Lower leg skin (tissue), 4 donors: Measurements from ENCODE around the gene ABHD17A. TPM values are rescaled to one million over a fixed set of nuclear protein-coding genes. Genes with fewer than 3 reads are reported as not detected.

Experiments used
- DNase-seq, 2 donors: peaks; one replicate each; pipeline ENCODE4 v3.0.0-alpha.2; 2019; ENCODE audit warnings: low spot score in 2 of 2
- H3K4me3 ChIP-seq: fragments of 200-600 bp; sonication (generic); 2 replicates; pipeline ENCODE4 v1.5.1; 2017; ENCODE audit warnings: mild to moderate bottlenecking, low read depth; ENCODE audit not compliant: poor library complexity, severe bottlenecking
- POLR2A ChIP-seq, 2 donors: fragments of 450-650 bp; IDR thresholded peaks; one replicate each; pipeline ENCODE4 v1.6.1; 2016 to 2017; ENCODE audit warnings: antibody characterized with exemption in 2 of 2, mild to moderate bottlenecking in 1 of 2, moderate library complexity in 1 of 2
- WGBS, 2 donors: methylation state at CpG; one replicate each; pipeline ENCODE4 v1.1.5; 2018; 5-methylcytosine and 5-hydroxymethylcytosine counted together
- intact Hi-C: fragments of 100-400 bp; cut with DNase I; formaldehyde crosslinking; loops from one replicate; pipeline ENCODE4 v1.15.0; 2023; ENCODE audit warnings: low total_unique reads
- total RNA-seq, 4 donors: library from RNA; depleted of rRNA; stranded (reverse); fragments of >200 nt; gene quantifications; one replicate each; pipeline ENCODE4 v1.1.0, GENCODE V29; 2016
- TF ChIP-seq, protein P1 (sequence below), 3 donors: fragments of 450-650 bp; IDR thresholded peaks; one replicate each; pipeline ENCODE4 v1.5.1; 2016; ENCODE audit warnings: antibody characterized with exemption in 3 of 3, mild to moderate bottlenecking in 3 of 3, moderate library complexity in 2 of 3

Gene ABHD17A
- total RNA-seq, 4 donors from 2014 or later, result 154 to 201 (median 186) TPM

DNA sequence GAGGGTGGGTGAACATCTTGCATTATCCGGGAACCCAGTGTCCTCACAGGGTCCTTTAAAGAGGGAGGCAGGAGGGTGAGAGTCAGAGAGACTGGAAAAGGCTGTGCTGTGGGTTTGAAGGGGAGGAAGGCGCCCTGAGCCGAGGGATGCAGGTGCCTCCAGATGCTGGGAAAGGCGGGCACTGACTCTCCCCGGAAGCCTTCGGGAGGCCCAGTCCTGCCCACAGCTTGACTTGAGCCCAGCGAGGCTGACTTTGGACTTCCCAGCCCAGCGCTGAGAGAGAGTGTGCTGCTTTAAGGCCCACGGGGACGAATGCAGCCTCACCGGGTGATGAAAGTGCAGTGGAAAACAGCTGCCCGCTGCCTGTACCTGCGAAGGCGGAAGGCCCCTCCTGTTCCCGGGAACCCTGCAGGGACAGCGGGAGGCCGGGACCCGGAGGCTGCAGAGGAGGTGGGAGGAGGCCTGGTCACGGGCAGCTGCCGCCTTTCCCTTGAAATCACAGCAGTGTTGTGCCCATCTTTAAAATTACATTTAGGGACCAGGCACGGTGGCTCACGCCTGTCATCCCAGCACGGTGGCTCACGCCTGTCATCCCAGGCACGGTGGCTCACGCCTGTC is 53.1 kb downstream of the ABHD17A start:
- H3K4me3 ChIP-seq, result no peak overlapping the region
- intact Hi-C loops, result no loop called here
- DNase-seq, result no peak
- no peak for TF ChIP-seq POLR2A (IDR thresholded peaks at IDR 0.05)
- TF ChIP-seq, protein P1, sequence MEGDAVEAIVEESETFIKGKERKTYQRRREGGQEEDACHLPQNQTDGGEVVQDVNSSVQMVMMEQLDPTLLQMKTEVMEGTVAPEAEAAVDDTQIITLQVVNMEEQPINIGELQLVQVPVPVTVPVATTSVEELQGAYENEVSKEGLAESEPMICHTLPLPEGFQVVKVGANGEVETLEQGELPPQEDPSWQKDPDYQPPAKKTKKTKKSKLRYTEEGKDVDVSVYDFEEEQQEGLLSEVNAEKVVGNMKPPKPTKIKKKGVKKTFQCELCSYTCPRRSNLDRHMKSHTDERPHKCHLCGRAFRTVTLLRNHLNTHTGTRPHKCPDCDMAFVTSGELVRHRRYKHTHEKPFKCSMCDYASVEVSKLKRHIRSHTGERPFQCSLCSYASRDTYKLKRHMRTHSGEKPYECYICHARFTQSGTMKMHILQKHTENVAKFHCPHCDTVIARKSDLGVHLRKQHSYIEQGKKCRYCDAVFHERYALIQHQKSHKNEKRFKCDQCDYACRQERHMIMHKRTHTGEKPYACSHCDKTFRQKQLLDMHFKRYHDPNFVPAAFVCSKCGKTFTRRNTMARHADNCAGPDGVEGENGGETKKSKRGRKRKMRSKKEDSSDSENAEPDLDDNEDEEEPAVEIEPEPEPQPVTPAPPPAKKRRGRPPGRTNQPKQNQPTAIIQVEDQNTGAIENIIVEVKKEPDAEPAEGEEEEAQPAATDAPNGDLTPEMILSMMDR (IDR thresholded peaks at IDR 0.05), result no peak
- whole genome bisulfite sequencing, 2 donors, result 83 to 88% methylated on average over 23 to 24 of the region's 26 CpGs

DNA sequence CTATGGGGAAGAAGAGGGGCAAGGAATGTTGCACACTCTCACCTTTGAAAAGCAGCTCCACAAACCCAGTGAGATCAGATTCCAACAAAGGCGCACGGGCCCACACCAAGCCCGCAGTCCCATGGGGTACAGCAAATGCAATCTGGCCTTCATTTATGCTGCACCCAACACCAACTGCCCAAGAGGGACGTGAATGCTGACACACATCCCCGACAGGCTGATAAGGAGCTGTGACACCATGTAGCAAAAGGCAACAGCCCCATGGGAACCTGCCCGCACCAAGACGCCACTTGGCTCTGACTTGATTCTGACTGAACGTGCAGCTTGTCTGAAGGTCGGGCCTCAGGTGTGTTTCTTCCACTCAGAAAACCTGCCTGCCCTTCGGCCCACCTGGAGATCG is 54.3 kb downstream of the ABHD17A start:
- intact Hi-C loops, result no loop called here
- DNase-seq, result no peak
- no peak for TF ChIP-seq POLR2A (IDR thresholded peaks at IDR 0.05)
- TF ChIP-seq, protein P1 (IDR thresholded peaks at IDR 0.05), result no peak
- WGBS, 2 donors, result 87 to 92% methylated on average over 9 to 11 of the region's 11 CpGs
- H3K4me3 ChIP-seq, result no peak overlapping the region

DNA sequence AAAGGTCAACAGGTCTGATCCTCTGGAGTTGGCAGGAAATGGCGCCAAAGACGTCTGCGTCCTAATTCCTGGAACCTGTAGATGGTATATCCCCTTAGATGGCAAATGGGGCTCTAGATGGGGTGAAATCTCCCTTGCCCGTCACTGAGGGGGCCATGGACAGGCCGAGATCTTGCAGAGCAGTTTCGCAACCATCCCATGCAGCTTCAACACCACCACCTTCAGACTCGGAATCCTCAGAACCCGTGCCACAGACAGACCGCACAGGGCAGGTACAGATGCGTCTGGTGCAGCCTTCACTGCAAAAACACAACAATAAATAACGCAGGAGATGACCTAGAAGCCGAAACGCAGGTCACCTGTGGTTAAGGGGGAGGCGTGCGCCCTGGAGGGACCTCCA is 54.7 kb downstream of the ABHD17A start:
- no peak for DNase-seq
- WGBS, 2 donors, result 81 to 92% methylated on average over 15 of the region's 15 CpGs
- intact Hi-C loops, result no loop called here
- H3K4me3 ChIP-seq, result no peak overlapping the region
- TF ChIP-seq, protein P1 (IDR thresholded peaks at IDR 0.05), result no peak
- no peak for TF ChIP-seq POLR2A (IDR thresholded peaks at IDR 0.05)

DNA sequence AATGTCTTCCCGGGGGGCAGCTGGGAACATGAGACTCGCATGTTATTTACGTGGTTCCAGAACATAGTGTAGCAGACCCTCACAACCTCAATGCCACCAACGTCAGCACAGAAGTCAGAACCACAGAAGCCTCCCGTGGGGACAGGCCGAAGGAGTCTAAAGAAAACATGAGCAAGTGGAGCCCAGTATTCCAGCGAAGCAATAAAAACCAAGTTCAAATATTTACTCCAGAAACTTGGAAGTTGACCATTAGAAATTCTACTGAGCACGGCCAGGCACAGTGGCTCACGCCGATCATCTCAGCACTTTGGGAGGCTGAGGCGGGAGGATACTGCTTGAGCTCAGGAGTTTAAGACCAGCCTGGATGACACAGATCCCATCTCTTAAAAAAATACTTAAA is 55.3 kb downstream of the ABHD17A start:
- WGBS, 2 donors, result 90 to 94% methylated on average over 11 of the region's 11 CpGs
- no peak for DNase-seq
- intact Hi-C loops, result no loop called here
- H3K4me3 ChIP-seq, result no peak overlapping the region
- TF ChIP-seq, protein P1 (IDR thresholded peaks at IDR 0.05), result no peak
- TF ChIP-seq POLR2A (IDR thresholded peaks at IDR 0.05), result no peak

DNA sequence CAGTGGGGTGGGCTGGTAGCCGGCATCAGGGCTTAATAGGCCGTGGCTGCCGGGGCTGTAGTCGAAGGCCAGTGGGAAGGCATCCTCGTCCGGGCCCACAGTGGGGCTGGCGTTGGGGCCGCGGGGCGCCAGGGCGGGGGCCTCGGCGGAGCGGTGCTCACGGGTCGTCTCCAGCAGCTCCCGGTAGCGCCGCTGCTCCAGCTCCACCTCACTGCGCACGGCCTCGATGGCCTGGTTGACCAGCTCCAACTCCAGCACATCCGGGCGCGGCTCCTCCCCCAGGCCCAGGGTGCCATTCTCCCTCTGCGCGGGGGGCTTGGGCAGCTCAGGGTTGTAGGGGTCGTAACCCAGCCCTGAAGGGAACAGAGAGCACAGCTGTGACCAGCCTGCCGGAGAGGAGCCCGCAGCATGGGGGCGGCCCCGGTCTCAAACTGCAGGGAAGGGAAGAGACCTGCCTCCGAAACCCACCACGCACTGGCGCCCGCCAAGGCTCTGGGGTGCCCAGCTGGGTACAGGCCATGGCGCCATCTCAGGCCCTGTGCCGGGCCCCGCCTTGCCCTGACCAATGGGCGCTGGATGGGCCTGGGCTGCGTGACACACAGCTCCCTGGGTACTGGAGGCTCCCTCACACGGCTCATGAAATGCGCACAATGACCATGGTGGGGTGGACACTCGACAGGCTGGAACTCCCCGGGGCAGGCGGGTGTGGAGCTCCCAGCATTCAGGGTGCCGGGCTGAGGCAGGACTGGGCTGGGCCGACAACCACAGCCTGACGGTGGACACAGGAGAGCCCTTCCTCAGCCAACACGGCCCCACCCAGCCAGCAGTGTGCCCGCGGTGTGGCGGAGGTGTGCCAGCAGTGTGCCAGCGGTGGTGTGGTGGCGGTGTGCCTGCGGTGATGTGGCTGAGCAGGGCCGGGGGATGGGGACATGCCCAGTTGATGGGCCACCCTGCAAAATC is 56.7 kb downstream of the ABHD17A start:
- WGBS, 2 donors, result 78 to 84% methylated on average over 23 to 48 of the region's 57 CpGs

More for the DNA sequence above, 56.7 kb downstream of the ABHD17A start:
- no peak for DNase-seq
- TF ChIP-seq, protein P1 (IDR thresholded peaks at IDR 0.05), result no peak
- no peak for TF ChIP-seq POLR2A (IDR thresholded peaks at IDR 0.05)
- H3K4me3 ChIP-seq, result no peak overlapping the region
- intact Hi-C loops, result no loop called here
